Osteoblast (primary cell): ENCODE results near the gene CPA5. TPM values are rescaled to one million over a fixed set of nuclear protein-coding genes. Genes with fewer than 3 reads are reported as not detected.

Experiments used
- DNase-seq: peaks from one replicate; pipeline ENCODE4 v3.0.0; 2011; ENCODE audit warnings: low spot score, mixed read lengths; ENCODE audit not compliant: insufficient read length; ENCODE audit errors: missing footprints
- H2AFZ ChIP-seq: 2 replicates; pipeline ENCODE4 v1.6.0; 2011; ENCODE audit warnings: mild to moderate bottlenecking, low read length
- H3K27ac ChIP-seq: 2 replicates; pipeline ENCODE4 v1.5.1; 2011; ENCODE audit warnings: mild to moderate bottlenecking, low read depth, low read length, moderate library complexity
- H3K27me3 ChIP-seq: 2 replicates; pipeline ENCODE4 v1.6.0; 2012; ENCODE audit warnings: mild to moderate bottlenecking, control low read depth, inconsistent platforms, low read length, moderate library complexity; ENCODE audit not compliant: insufficient read depth
- H3K36me3 ChIP-seq: 2 replicates; pipeline ENCODE4 v1.5.1; 2011; ENCODE audit warnings: mild to moderate bottlenecking, low read length, control low read depth, moderate library complexity; ENCODE audit not compliant: insufficient read depth
- H3K4me1 ChIP-seq: 2 replicates; pipeline ENCODE4 v1.5.1; 2011; ENCODE audit warnings: mild to moderate bottlenecking, low read length, control low read depth, moderate library complexity; ENCODE audit not compliant: insufficient read depth
- H3K4me2 ChIP-seq: 2 replicates; pipeline ENCODE4 v1.6.0; 2011; ENCODE audit warnings: mild to moderate bottlenecking, low read length; ENCODE audit not compliant: insufficient read depth
- H3K4me3 ChIP-seq: fragments of 200-600 bp; sonication (generic); 3 replicates; pipeline ENCODE4 v1.5.1; 2012; ENCODE audit warnings: mild to moderate bottlenecking, low read length, inconsistent platforms; ENCODE audit not compliant: insufficient read depth
- H3K79me2 ChIP-seq: 2 replicates; pipeline ENCODE4 v1.6.0; 2012; ENCODE audit warnings: mild to moderate bottlenecking, low read length, control low read depth, inconsistent platforms; ENCODE audit not compliant: insufficient read depth
- H3K9me3 ChIP-seq: 2 replicates; pipeline ENCODE4 v1.5.1; 2011; ENCODE audit warnings: low read depth, low read length, control low read depth
- H4K20me1 ChIP-seq: 2 replicates; pipeline ENCODE4 v1.6.0; 2012; ENCODE audit warnings: mild to moderate bottlenecking, low read length, control low read depth; ENCODE audit not compliant: insufficient read depth
- CTCF ChIP-seq: IDR thresholded peaks from 2 replicates; pipeline ENCODE4 v1.5.1; 2011; ENCODE audit warnings: mild to moderate bottlenecking, low read depth, low read length, moderate library complexity; ENCODE audit errors: extremely low read depth
- total RNA-seq: library from RNA; depleted of rRNA; stranded (reverse); fragments of >200 nt; gene quantifications from 2 replicates; pipeline ENCODE4 v1.2.3, GENCODE V29; 2012

The CPA5 gene
- total RNA-seq, 1 donor = not detected

- H3K79me2 ChIP-seq = no peaks in the 10 kb centered on the region
- H3K27ac ChIP-seq = no peak overlapping the region
- H3K4me1 ChIP-seq = no peaks in the 10 kb centered on the region
- H3K27me3 ChIP-seq = no peaks in the 10 kb centered on the region
- H2AFZ ChIP-seq = no peak overlapping the region
- no peak for DNase-seq
- peaks cover 15% of the 10 kb centered on the region for H3K36me3 ChIP-seq
- no peak overlapping the region for H3K4me3 ChIP-seq
- H3K9me3 ChIP-seq = no peaks in the 10 kb centered on the region
- no peak for TF ChIP-seq CTCF
- no peak overlapping the region for H3K4me2 ChIP-seq
- H4K20me1 ChIP-seq = no peaks in the 10 kb centered on the region
Measured at GRCh38 chr7:130303127-130303526, 41.5 kb upstream of the CPA5 start.

GRCh38 chr7:130303551-130303950, 41.1 kb upstream of the CPA5 start:
- Histone ChIP-seq H3K79me2 (no peaks in the 10 kb centered on the region), H3K4me3 (no peak overlapping the region), H2AFZ (no peak overlapping the region), H3K27ac (no peak overlapping the region), H3K4me2 (no peak overlapping the region), H4K20me1 (no peaks in the 10 kb centered on the region), H3K36me3 (peaks cover 15% of the 10 kb centered on the region), H3K9me3 (no peaks in the 10 kb centered on the region), H3K4me1 (no peaks in the 10 kb centered on the region), H3K27me3 (no peaks in the 10 kb centered on the region)
- DNase-seq = no peak
- no peak for TF ChIP-seq CTCF

- Histone ChIP-seq H4K20me1 (no peaks in the 10 kb centered on the region), H3K4me3 (no peak overlapping the region), H2AFZ (no peak overlapping the region), H3K4me1 (no peaks in the 10 kb centered on the region), H3K36me3 (peaks cover 15% of the 10 kb centered on the region), H3K27ac (no peak overlapping the region), H3K27me3 (no peaks in the 10 kb centered on the region), H3K9me3 (no peaks in the 10 kb centered on the region), H3K79me2 (no peaks in the 10 kb centered on the region), H3K4me2 (no peak overlapping the region)
- no peak for TF ChIP-seq CTCF
- DNase-seq = no peak
Measured at GRCh38 chr7:130303982-130304381, 40.6 kb upstream of the CPA5 start.

GRCh38 chr7:130304878-130305277, 39.7 kb upstream of the CPA5 start:
- Histone ChIP-seq H4K20me1 (no peaks in the 10 kb centered on the region), H3K4me2 (no peak overlapping the region), H3K9me3 (no peaks in the 10 kb centered on the region), H3K4me3 (no peak overlapping the region), H2AFZ (no peak overlapping the region), H3K36me3 (peaks cover 13% of the 10 kb centered on the region), H3K4me1 (no peaks in the 10 kb centered on the region), H3K79me2 (no peaks in the 10 kb centered on the region), H3K27ac (no peak overlapping the region), H3K27me3 (no peaks in the 10 kb centered on the region)
- DNase-seq = no peak
- no peak for TF ChIP-seq CTCF
